Measurements from ENCODE around the gene OTUD5. TPM values are rescaled to one million over a fixed set of nuclear protein-coding genes. Genes with fewer than 3 reads are reported as not detected.

Gene OTUD5
- total and polyA plus RNA-seq, 2 of the 13 experiments (the other 11 are each of a cell fraction or from before 2014, with no cell fraction given): 18.4 to 42.2 TPM

DNA sequence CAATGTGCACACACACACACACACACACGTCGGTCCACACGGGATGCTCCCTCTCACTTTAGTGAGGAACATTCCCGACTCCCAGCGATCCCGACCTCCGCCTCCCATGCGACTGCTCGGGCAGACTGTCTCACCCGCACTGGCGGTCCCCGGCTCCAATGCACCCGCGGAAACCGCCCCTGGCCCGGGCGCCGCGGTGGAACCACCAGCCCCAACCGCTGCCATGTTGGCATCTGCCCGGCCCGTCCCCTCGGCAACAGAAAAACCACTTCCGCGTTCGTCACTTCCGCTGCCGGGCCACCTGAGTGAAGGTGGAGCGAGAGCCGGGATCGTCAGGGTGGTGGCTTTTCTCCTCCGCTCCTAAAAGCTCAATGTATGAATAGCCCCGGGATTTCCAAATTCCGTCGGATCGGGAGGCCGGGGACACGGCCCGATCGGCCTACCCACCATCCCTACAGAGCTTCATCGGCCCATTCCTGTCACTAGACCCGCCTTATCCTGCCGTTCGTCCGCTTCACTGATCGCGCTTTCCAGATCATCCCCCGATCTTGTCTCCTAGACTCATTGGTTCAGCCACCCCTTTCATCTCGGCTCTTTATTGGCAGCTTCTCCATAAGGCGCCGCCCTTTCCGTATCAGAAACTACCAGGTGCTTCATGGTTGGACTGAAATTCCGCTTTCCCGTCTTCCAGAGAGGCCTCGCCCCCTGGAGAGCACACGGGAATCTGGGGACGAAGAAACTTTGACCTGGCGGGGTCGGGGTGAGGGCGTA lies 45.8 kb downstream of the OTUD5 start, which contains the start of gene SLC35A2 (continued):
- TF ChIP-seq, protein P1, sequence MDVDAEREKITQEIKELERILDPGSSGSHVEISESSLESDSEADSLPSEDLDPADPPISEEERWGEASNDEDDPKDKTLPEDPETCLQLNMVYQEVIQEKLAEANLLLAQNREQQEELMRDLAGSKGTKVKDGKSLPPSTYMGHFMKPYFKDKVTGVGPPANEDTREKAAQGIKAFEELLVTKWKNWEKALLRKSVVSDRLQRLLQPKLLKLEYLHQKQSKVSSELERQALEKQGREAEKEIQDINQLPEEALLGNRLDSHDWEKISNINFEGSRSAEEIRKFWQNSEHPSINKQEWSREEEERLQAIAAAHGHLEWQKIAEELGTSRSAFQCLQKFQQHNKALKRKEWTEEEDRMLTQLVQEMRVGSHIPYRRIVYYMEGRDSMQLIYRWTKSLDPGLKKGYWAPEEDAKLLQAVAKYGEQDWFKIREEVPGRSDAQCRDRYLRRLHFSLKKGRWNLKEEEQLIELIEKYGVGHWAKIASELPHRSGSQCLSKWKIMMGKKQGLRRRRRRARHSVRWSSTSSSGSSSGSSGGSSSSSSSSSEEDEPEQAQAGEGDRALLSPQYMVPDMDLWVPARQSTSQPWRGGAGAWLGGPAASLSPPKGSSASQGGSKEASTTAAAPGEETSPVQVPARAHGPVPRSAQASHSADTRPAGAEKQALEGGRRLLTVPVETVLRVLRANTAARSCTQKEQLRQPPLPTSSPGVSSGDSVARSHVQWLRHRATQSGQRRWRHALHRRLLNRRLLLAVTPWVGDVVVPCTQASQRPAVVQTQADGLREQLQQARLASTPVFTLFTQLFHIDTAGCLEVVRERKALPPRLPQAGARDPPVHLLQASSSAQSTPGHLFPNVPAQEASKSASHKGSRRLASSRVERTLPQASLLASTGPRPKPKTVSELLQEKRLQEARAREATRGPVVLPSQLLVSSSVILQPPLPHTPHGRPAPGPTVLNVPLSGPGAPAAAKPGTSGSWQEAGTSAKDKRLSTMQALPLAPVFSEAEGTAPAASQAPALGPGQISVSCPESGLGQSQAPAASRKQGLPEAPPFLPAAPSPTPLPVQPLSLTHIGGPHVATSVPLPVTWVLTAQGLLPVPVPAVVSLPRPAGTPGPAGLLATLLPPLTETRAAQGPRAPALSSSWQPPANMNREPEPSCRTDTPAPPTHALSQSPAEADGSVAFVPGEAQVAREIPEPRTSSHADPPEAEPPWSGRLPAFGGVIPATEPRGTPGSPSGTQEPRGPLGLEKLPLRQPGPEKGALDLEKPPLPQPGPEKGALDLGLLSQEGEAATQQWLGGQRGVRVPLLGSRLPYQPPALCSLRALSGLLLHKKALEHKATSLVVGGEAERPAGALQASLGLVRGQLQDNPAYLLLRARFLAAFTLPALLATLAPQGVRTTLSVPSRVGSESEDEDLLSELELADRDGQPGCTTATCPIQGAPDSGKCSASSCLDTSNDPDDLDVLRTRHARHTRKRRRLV (CRISPR knock-in tag; IDR thresholded peaks at IDR 0.05): no peak
- no peak for TF ChIP-seq ZSCAN21 (CRISPR knock-in tag; IDR thresholded peaks at IDR 0.05; ENCODE audit: borderline replicate concordance)
- no peak for TF ChIP-seq SOX5 (CRISPR knock-in tag; IDR thresholded peaks at IDR 0.05; ENCODE audit: borderline replicate concordance)
- peak; percentile 52; the same call in 1 of the 2 replicates for TF ChIP-seq UBTF (CRISPR knock-in tag; IDR thresholded peaks at IDR 0.05)
- peak; percentile 24; the same call in 1 of the 2 replicates for TF ChIP-seq ETV5 (CRISPR knock-in tag; IDR thresholded peaks at IDR 0.05; ENCODE audit: borderline replicate concordance)
- TF ChIP-seq ZBTB7B (CRISPR knock-in tag; IDR thresholded peaks at IDR 0.05): no peak
- TF ChIP-seq SP2 (CRISPR knock-in tag; IDR thresholded peaks at IDR 0.05): peak; percentile 75
- peak; percentile 78; the same call in 1 of the 2 replicates for TF ChIP-seq REL (CRISPR knock-in tag; conservative IDR thresholded peaks at IDR 0.05)
- TF ChIP-seq ARHGAP35 (CRISPR knock-in tag; IDR thresholded peaks at IDR 0.05; ENCODE audit: borderline replicate concordance): no peak
- TF ChIP-seq HDAC2 (CRISPR knock-in tag; IDR thresholded peaks at IDR 0.05): peak; percentile 35; the same call in 1 of the 2 replicates
- TF ChIP-seq BRCA1 (CRISPR knock-in tag; IDR thresholded peaks at IDR 0.05): no peak
- no peak for TF ChIP-seq ZNF382 (CRISPR knock-in tag; IDR thresholded peaks at IDR 0.05; ENCODE audit: borderline replicate concordance)
- TF ChIP-seq, protein P2, sequence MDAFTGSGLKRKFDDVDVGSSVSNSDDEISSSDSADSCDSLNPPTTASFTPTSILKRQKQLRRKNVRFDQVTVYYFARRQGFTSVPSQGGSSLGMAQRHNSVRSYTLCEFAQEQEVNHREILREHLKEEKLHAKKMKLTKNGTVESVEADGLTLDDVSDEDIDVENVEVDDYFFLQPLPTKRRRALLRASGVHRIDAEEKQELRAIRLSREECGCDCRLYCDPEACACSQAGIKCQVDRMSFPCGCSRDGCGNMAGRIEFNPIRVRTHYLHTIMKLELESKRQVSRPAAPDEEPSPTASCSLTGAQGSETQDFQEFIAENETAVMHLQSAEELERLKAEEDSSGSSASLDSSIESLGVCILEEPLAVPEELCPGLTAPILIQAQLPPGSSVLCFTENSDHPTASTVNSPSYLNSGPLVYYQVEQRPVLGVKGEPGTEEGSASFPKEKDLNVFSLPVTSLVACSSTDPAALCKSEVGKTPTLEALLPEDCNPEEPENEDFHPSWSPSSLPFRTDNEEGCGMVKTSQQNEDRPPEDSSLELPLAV (CRISPR knock-in tag; conservative IDR thresholded peaks at IDR 0.05; ENCODE audit: low read depth): no peak
- TF ChIP-seq ZNF547 (CRISPR knock-in tag; IDR thresholded peaks at IDR 0.05): 0 out of 2 replicates have a peak, but pooled peaks have one; percentile 26
- no peak for TF ChIP-seq NFE2 (CRISPR knock-in tag; IDR thresholded peaks at IDR 0.05)
- no peak for TF ChIP-seq ZNF44 (CRISPR knock-in tag; IDR thresholded peaks at IDR 0.05)
